ENCODE data around the gene ZBTB21. TPM values are rescaled to one million over a fixed set of nuclear protein-coding genes. Genes with fewer than 3 reads are reported as not detected.

Gene ZBTB21
- polyA plus RNA-seq, 1 experiment, result 13.4 TPM

DNA sequence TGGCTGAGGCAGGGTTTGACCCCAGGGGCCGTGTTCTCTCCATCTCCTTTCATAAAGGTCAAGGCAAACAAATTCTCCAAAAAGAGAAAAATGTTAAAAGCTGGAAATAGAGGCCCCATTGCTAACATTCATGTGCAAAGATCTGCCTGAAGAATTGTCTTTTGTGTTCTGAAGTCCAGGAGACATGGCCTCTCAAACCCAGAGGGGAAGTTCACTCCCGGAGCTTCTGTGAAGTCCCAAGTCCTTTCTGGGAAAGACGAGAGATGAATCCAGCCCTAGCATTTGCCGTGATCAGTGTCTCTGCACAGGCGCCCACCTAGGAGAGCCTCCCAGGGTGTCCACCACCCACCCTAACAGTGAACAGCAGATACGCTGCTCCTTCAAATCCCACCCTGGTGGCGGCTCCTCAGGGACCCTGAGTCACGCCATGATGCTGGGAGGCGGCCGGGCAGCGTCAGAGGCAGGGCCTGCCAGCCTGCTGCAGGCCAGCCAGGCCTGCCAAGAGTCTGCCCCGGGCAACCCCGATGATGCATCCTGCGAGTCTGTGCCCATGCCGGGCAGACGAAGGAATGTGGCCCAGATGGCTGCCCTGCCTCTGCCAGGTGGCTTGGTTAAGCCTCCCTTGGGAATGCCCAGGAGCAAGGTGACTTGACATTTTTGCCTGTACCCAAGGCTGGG, 51.1 kb downstream of the ZBTB21 start:
- CTCF ChIA-PET, result interaction anchor here (0.8 kb wide), 1 partner anchor 44 kb away, joined by 3 read pairs; no protein-coding TSS in a partner anchor
- DNase-seq (ENCODE audit: low read depth, low spot score), result no peak

DNA sequence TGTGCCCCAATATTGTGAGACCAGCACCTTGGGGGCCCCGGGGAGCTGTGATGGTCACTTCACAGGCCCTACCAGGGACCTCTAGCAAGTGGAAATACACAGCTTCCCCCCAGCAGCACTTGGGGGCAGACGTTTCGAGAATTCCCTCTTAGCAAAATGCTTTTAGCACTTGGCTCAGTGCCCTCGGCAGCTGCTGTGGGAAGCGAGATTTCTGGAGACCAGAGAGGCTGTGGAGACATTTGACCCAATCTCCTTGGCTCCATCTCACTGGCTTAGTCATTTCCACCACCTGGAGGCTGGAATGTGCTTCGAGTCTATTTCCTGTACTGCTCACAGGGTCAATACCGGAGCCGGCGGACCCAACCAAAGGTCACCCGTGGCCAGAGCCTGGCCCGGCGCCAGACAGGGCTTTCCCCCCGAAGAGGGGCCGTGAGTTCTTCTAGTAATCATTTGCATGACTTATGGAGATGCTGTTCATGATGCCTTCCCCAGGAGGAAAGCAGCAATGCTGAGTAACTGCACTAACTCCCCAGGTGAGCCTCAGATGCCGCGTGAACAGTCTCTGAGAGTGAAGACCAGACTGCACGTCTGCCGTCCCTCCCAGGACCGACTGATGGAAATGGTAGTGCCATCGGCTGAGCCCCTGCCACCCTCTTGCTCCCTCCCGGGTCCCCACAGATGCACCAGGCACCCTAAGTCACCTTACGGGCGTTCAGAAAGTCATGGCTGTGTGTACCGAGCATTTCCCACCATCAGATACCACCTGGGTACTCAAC, 52.0 kb downstream of the ZBTB21 start:
- CTCF ChIA-PET, result interaction anchor here (0.6 to 2.0 kb wide), 5 partner anchors 28 to 159 kb away, joined by 3 to 10 read pairs (median 3); no protein-coding TSS in a partner anchor
- no peaks in the 10 kb centered on the region; the same call in 1 of the 2 replicates for H3K9me3 ChIP-seq (ENCODE audit: control insufficient read depth, insufficient read depth, low read length)
- H3K27me3 ChIP-seq (ENCODE audit: control insufficient read depth, insufficient read depth, low read length), result no peaks in the 10 kb centered on the region
- peak overlapping the region; percentile 94 for H3K27ac ChIP-seq (ENCODE audit: low read depth, low read length)
- H3K4me3 ChIP-seq (ENCODE audit: low read depth, low read length), result no peak overlapping the region
- POLR2A ChIA-PET, result interaction anchor here (0.6 to 0.8 kb wide), 2 partner anchors 160 to 326 kb away, joined by 3 to 4 read pairs; no protein-coding TSS in a partner anchor
- TF ChIP-seq, protein P1, sequence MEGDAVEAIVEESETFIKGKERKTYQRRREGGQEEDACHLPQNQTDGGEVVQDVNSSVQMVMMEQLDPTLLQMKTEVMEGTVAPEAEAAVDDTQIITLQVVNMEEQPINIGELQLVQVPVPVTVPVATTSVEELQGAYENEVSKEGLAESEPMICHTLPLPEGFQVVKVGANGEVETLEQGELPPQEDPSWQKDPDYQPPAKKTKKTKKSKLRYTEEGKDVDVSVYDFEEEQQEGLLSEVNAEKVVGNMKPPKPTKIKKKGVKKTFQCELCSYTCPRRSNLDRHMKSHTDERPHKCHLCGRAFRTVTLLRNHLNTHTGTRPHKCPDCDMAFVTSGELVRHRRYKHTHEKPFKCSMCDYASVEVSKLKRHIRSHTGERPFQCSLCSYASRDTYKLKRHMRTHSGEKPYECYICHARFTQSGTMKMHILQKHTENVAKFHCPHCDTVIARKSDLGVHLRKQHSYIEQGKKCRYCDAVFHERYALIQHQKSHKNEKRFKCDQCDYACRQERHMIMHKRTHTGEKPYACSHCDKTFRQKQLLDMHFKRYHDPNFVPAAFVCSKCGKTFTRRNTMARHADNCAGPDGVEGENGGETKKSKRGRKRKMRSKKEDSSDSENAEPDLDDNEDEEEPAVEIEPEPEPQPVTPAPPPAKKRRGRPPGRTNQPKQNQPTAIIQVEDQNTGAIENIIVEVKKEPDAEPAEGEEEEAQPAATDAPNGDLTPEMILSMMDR (IDR thresholded peaks at IDR 0.05; ENCODE audit: low read depth, low read length), result peak; percentile 53
- DNase-seq (ENCODE audit: low read depth, low spot score), result peak; percentile 91

More for the DNA sequence above, 51.1 kb downstream of the ZBTB21 start:
- Histone ChIP-seq H3K27ac (ENCODE audit: low read depth, low read length) (no peak overlapping the region), H3K27me3 (ENCODE audit: control insufficient read depth, insufficient read depth, low read length) (no peaks in the 10 kb centered on the region), H3K9me3 (ENCODE audit: control insufficient read depth, insufficient read depth, low read length) (no peaks in the 10 kb centered on the region; the same call in 1 of the 2 replicates), H3K4me3 (ENCODE audit: low read depth, low read length) (no peak overlapping the region)
- POLR2A ChIA-PET, result interaction anchor here (0.6 to 0.7 kb wide), 2 partner anchors 89 to 327 kb away, joined by 4 read pairs; no protein-coding TSS in a partner anchor
- TF ChIP-seq, protein P1 (IDR thresholded peaks at IDR 0.05; ENCODE audit: low read depth, low read length), result no peak

DNA sequence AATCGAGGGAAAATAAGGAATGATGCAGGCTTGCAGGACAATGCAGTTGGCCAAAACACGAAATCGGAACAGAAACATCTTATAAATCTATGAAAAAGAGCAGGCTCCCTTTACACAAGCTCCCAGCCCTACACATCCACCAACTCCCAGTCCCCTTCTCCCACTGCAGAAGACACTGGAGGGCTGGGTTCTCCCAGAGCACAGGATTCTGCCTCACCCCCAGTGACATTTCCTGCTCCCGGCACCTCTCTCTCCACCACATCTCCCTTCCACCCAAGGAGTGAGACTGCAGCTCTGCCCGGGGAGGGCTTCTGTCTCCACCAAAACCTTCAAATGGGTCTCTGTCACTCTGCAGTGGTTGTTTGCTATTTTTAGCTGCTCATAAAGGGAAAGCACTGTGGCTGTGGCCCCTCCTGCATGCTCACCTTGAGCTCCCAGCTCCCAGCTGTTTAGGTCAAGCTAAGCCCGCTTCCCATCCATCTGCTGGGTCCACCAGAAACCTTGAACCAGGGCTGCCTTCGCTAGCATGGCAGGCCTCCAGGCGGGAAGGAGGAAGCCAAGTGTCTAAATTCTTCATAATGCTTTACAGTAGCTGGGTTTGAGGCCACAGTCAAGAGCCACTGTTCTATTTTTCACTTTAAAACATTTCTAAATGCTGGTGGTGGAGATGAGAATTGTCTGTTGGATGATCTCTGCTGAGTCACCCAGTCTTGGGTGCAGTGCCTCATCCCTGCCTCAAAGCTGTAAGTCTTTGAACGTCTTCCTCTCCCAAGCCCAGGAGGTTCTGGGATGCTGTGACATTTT, 53.0 kb downstream of the ZBTB21 start:
- Histone ChIP-seq H3K27me3 (ENCODE audit: control insufficient read depth, insufficient read depth, low read length) (no peaks in the 10 kb centered on the region), H3K9me3 (ENCODE audit: control insufficient read depth, insufficient read depth, low read length) (no peaks in the 10 kb centered on the region; the same call in 1 of the 2 replicates), H3K27ac (ENCODE audit: low read depth, low read length) (peak overlapping the region; percentile 94), H3K4me3 (ENCODE audit: low read depth, low read length) (no peak overlapping the region)
- DNase-seq (ENCODE audit: low read depth, low spot score), result peak; percentile 50
- TF ChIP-seq, protein P1 (IDR thresholded peaks at IDR 0.05; ENCODE audit: low read depth, low read length), result no peak
- CTCF ChIA-PET, result interaction anchor here (0.5 to 2.0 kb wide), 4 partner anchors 30 to 160 kb away, joined by 3 to 10 read pairs (median 3); no protein-coding TSS in a partner anchor
- POLR2A ChIA-PET, result interaction anchor here (0.8 kb wide), 1 partner anchor 161 kb away, joined by 3 read pairs; no protein-coding TSS in a partner anchor

DNA sequence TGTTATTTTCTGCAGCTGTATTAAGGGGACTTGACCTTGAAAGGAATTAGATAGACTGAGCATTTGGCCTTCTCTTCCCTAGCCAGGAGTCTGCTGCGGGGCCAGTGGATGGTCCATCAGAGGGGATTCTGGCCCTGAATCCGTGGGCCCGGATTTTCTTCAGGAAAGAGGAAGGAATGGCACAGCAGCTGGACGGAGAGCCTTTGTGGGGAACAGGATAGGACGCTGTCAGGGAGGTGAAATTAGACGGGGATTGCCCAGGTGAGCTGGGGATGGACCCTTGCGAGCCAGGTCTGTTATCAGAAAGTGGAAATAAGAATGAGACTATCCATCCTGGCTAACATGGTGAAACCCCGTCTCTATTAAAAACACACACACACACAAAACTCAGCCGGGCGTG, 54.6 kb downstream of the ZBTB21 start:
- DNase-seq (ENCODE audit: low read depth, low spot score), result no peak
- no peaks in the 10 kb centered on the region; the same call in 1 of the 2 replicates for H3K9me3 ChIP-seq (ENCODE audit: control insufficient read depth, insufficient read depth, low read length)
- ChIA-PET CTCF (no interaction called here), POLR2A (no interaction called here)
- no peak overlapping the region for H3K27ac ChIP-seq (ENCODE audit: low read depth, low read length)
- no peak overlapping the region for H3K4me3 ChIP-seq (ENCODE audit: low read depth, low read length)
- no peaks in the 10 kb centered on the region for H3K27me3 ChIP-seq (ENCODE audit: control insufficient read depth, insufficient read depth, low read length)
- TF ChIP-seq, protein P1 (IDR thresholded peaks at IDR 0.05; ENCODE audit: low read depth, low read length), result no peak
